ENCODE data around the gene GDI1. TPM values are rescaled to one million over a fixed set of nuclear protein-coding genes. Genes with fewer than 3 reads are reported as not detected.

The GDI1 gene
- total and polyA plus RNA-seq, 7 donors = 37.4 to 57.7 (median 50.7) TPM

DNA sequence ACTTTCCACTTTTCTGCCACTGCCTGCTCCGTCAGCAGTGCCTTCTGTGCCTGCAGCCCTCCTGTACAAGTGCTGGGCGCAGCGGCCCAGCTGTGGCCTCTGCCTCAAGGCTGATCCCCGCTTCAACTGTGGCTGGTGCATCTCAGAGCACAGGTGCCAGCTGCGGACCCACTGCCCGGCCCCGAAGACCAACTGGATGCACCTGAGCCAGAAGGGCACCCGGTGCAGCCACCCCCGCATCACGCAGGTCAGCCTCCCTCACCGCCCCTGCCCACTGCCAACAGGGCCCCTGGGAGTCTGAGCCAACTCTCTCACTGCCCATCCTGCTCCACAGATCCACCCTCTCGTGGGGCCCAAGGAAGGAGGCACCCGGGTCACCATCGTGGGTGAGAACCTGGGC lies 28.6 kb downstream of the GDI1 start:
- H3K27me3 ChIP-seq (ENCODE audit: insufficient read depth in 3 of 3, low read length in 2 of 3) = no peaks in the 10 kb centered on the region
- H3K4me3 ChIP-seq = no peak overlapping the region
- WGBS, 3 donors = 89 to 100% (median 91%) methylated on average over 4 to 14 of the region's 14 CpGs
- ATAC-seq (no peak), DNase-seq (no peak)
- H3K9me3 ChIP-seq = no peaks in the 10 kb centered on the region
- H3K36me3 ChIP-seq (ENCODE audit: insufficient read depth in 1 of 2, low read depth in 1 of 2) = peaks cover 0 to 42% of the 10 kb centered on the region in 2 donors
- H3K27ac ChIP-seq = no peak overlapping the region
- intact Hi-C loops (cut with DNase I) = no loop called here
- H3K4me1 ChIP-seq = no peaks in the 10 kb centered on the region
- TF ChIP-seq, protein P1, sequence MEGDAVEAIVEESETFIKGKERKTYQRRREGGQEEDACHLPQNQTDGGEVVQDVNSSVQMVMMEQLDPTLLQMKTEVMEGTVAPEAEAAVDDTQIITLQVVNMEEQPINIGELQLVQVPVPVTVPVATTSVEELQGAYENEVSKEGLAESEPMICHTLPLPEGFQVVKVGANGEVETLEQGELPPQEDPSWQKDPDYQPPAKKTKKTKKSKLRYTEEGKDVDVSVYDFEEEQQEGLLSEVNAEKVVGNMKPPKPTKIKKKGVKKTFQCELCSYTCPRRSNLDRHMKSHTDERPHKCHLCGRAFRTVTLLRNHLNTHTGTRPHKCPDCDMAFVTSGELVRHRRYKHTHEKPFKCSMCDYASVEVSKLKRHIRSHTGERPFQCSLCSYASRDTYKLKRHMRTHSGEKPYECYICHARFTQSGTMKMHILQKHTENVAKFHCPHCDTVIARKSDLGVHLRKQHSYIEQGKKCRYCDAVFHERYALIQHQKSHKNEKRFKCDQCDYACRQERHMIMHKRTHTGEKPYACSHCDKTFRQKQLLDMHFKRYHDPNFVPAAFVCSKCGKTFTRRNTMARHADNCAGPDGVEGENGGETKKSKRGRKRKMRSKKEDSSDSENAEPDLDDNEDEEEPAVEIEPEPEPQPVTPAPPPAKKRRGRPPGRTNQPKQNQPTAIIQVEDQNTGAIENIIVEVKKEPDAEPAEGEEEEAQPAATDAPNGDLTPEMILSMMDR (IDR thresholded peaks at IDR 0.05) = no peak

DNA sequence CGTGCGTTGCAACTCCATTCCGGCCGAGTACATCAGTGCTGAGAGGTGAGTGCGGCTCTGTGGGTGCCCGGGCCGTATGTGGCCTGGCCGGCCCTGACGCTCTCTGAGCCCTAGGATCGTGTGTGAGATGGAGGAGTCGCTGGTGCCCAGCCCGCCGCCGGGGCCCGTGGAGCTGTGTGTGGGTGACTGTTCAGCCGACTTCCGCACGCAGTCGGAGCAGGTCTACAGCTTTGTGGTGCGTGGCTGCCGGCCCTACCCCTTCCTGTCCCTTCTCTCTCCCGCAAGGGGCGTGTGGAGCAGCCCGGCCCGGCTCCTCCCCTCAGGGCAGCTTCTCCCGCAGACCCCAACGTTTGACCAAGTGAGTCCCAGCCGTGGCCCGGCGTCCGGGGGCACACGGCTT lies 29.1 kb downstream of the GDI1 start:
- ATAC-seq = no peak
- Histone ChIP-seq H3K36me3 (ENCODE audit: insufficient read depth in 1 of 2, low read depth in 1 of 2) (peaks cover 0 to 46% of the 10 kb centered on the region in 2 donors), H3K27me3 (ENCODE audit: insufficient read depth in 3 of 3, low read length in 2 of 3) (no peaks in the 10 kb centered on the region), H3K27ac (no peak overlapping the region), H3K4me1 (no peaks in the 10 kb centered on the region), H3K4me3 (no peak overlapping the region), H3K9me3 (no peaks in the 10 kb centered on the region)
- intact Hi-C loops (cut with DNase I) = no loop called here
- no peak for DNase-seq
- TF ChIP-seq, protein P1 (IDR thresholded peaks at IDR 0.05) = no peak
- 87 to 92% (median 90%) methylated on average over 4 to 31 of the region's 32 CpGs for WGBS, 3 donors

DNA sequence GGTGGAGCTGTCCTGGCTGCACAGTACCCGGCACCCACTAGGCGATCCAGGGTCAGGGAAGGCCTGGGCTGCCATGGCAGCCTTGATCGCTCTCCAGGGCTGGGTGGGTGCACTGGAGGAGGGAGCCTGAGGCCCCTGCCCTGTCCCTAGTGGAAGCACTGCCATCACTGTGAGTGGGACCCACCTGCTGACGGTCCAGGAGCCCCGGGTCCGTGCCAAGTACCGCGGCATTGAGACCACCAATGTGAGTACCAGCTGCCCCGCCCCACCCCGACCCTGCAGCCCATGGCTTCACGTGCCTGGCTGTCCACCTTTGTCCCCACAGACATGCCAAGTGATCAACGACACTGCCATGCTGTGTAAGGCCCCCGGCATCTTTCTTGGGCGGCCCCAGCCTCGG lies 30.0 kb downstream of the GDI1 start:
- WGBS, 3 donors = 88 to 95% (median 92%) methylated on average over 12 to 15 of the region's 15 CpGs
- TF ChIP-seq, protein P1 (IDR thresholded peaks at IDR 0.05) = no peak
- H3K27me3 ChIP-seq (ENCODE audit: insufficient read depth in 3 of 3, low read length in 2 of 3) = no peaks in the 10 kb centered on the region
- no peak for DNase-seq
- H3K9me3 ChIP-seq = no peaks in the 10 kb centered on the region
- no peaks in the 10 kb centered on the region for H3K4me1 ChIP-seq
- no peak overlapping the region for H3K27ac ChIP-seq
- intact Hi-C loops (cut with DNase I) = no loop called here
- no peak overlapping the region for H3K4me3 ChIP-seq
- no peak for ATAC-seq
- peaks cover 0 to 46% of the 10 kb centered on the region in 2 donors for H3K36me3 ChIP-seq (ENCODE audit: insufficient read depth in 1 of 2, low read depth in 1 of 2)

DNA sequence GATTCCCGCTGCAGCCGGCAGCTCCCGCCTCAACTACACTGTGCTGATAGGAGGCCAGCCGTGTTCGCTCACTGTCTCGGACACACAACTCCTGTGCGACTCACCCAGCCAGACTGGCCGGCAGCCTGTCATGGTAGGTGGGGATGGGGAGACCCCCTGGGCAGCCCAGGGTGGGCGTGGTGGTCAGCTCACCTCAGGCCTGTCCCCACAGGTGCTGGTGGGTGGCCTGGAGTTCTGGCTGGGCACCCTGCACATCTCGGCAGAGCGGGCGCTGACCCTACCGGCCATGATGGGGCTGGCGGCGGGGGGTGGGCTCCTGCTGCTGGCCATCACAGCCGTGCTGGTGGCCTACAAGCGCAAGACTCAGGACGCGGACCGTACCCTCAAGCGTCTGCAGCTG lies 30.6 kb downstream of the GDI1 start:
- intact Hi-C loops (cut with DNase I) = no loop called here
- Histone ChIP-seq H3K36me3 (ENCODE audit: insufficient read depth in 1 of 2, low read depth in 1 of 2) (peaks cover 0 to 46% of the 10 kb centered on the region in 2 donors), H3K4me1 (no peaks in the 10 kb centered on the region), H3K4me3 (no peak overlapping the region), H3K9me3 (no peaks in the 10 kb centered on the region), H3K27me3 (ENCODE audit: insufficient read depth in 3 of 3, low read length in 2 of 3) (no peaks in the 10 kb centered on the region), H3K27ac (no peak overlapping the region)
- TF ChIP-seq, protein P1 (IDR thresholded peaks at IDR 0.05) = no peak
- 94 to 100% (median 96%) methylated on average over 1 to 21 of the region's 21 CpGs for WGBS, 3 donors
- DNase-seq (no peak), ATAC-seq (no peak)

DNA sequence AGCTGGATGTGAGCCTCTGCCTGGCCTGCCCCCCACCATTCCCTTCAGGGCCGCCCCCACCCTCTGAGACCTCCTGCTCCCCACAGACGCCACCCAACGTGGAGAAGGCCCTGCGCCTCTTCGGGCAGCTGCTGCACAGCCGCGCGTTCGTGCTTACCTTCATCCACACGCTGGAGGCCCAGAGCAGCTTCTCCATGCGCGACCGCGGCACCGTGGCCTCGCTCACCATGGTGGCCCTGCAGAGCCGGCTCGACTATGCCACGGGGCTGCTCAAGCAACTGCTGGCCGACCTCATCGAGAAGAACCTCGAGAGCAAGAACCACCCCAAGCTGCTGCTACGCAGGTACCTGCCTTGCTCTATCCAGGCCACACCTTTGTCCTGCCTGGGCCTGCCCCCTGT lies 31.3 kb downstream of the GDI1 start:
- no peak for ATAC-seq
- intact Hi-C loops (cut with DNase I) = no loop called here
- Histone ChIP-seq H3K4me1 (no peaks in the 10 kb centered on the region), H3K27me3 (ENCODE audit: insufficient read depth in 3 of 3, low read length in 2 of 3) (no peaks in the 10 kb centered on the region), H3K4me3 (no peak overlapping the region), H3K27ac (no peak overlapping the region), H3K36me3 (ENCODE audit: insufficient read depth in 1 of 2, low read depth in 1 of 2) (peaks cover 0 to 46% of the 10 kb centered on the region in 2 donors), H3K9me3 (no peaks in the 10 kb centered on the region)
- TF ChIP-seq, protein P1 (IDR thresholded peaks at IDR 0.05) = no peak
- no peak for DNase-seq
- WGBS, 3 donors = 92 to 93% (median 92%) methylated on average over 20 to 23 of the region's 23 CpGs
